Muscle of back (tissue), 11 donors: ENCODE data around the gene CRTC1. TPM values are rescaled to one million over a fixed set of nuclear protein-coding genes. Genes with fewer than 3 reads are reported as not detected.
"Not testable (repeated sequence)": the region's sequence is repeated elsewhere in the genome, so short reads cannot be mapped to it uniquely, and the experiment has no call there.

Experiments used
- DNase-seq, 3 donors: peaks; one replicate each; pipeline versions ENCODE4 v3.0.0 to v3.0.0-alpha.2; 2013
- polyA plus RNA-seq, 10 donors: library from polyadenylated mRNA; unstranded; fragments of 120-200 nt; gene quantifications; one replicate each; pipeline ENCODE4 v1.2.1, GENCODE V29; 2013; ENCODE audit not compliant: insufficient read length in 10 of 10

CRTC1 gene
- polyA plus RNA-seq, 10 donors, result 10.5 to 14.4 (median 11.5) TPM

GRCh38 chr19:18798384-18799352 is 115.2 kb downstream of the CRTC1 start:
- DNase-seq, result no peak

GRCh38 chr19:18799389-18799970 is 116.0 kb downstream of the CRTC1 start:
- DNase-seq, result no peak

GRCh38 chr19:18800079-18800478 is 116.6 kb downstream of the CRTC1 start:
- DNase-seq, result no peak

GRCh38 chr19:18800636-18801035 is 117.2 kb downstream of the CRTC1 start:
- no peak for DNase-seq

GRCh38 chr19:18802354-18802753 is 118.9 kb downstream of the CRTC1 start:
- no peak for DNase-seq

- no peak for DNase-seq
Observed at GRCh38 chr19:18803550-18804138, 120.2 kb downstream of the CRTC1 start.

- no peak for DNase-seq
Observed at GRCh38 chr19:18804139-18804601, 120.7 kb downstream of the CRTC1 start.

GRCh38 chr19:18804643-18805042 is 121.2 kb downstream of the CRTC1 start:
- DNase-seq, result no peak

GRCh38 chr19:18807861-18808331 is 124.4 kb downstream of the CRTC1 start:
- peak in 2 of 3 donors; percentile 70 to 84 for DNase-seq

GRCh38 chr19:18809149-18809868 is 125.8 kb downstream of the CRTC1 start:
- peak in 2 of 3 donors; percentile 51 to 71 for DNase-seq

GRCh38 chr19:18811638-18812037 is 128.2 kb downstream of the CRTC1 start:
- not testable (repeated sequence) for DNase-seq

- DNase-seq, result peak in 2 of 3 donors; percentile 66 to 78
Observed at GRCh38 chr19:18814063-18814462, 130.6 kb downstream of the CRTC1 start.

GRCh38 chr19:18815673-18816072 is 132.2 kb downstream of the CRTC1 start:
- DNase-seq, result no peak

GRCh38 chr19:18816645-18817044 is 133.2 kb downstream of the CRTC1 start:
- not testable (repeated sequence) for DNase-seq

- no peak for DNase-seq
Observed at GRCh38 chr19:18817574-18817973, 134.1 kb downstream of the CRTC1 start.

- DNase-seq, result no peak
Observed at GRCh38 chr19:18828786-18829185, 145.3 kb downstream of the CRTC1 start.

GRCh38 chr19:18830488-18830887 is 147.0 kb downstream of the CRTC1 start:
- no peak for DNase-seq

GRCh38 chr19:18831524-18832305 is 148.2 kb downstream of the CRTC1 start, which contains the start of gene UPF1:
TSS of gene UPF1 (plus strand) at chr19:18831959. CDS start at chr19:18832210, 251 bp downstream.
- DNase-seq, result peak; percentile 94 to 97 (median 97)
